Amygdala (tissue), 56 donors: ENCODE measurements around the gene C5orf22.
"Not testable (repeated sequence)": the region's sequence is repeated elsewhere in the genome, so short reads cannot be mapped to it uniquely, and the experiment has no call there.

Experiments used
- DNase-seq, 56 donors: peaks; one replicate each; lab custom pipeline; 2025; lab: John Stamatoyannopoulos, UW

Gene C5orf22

DNA sequence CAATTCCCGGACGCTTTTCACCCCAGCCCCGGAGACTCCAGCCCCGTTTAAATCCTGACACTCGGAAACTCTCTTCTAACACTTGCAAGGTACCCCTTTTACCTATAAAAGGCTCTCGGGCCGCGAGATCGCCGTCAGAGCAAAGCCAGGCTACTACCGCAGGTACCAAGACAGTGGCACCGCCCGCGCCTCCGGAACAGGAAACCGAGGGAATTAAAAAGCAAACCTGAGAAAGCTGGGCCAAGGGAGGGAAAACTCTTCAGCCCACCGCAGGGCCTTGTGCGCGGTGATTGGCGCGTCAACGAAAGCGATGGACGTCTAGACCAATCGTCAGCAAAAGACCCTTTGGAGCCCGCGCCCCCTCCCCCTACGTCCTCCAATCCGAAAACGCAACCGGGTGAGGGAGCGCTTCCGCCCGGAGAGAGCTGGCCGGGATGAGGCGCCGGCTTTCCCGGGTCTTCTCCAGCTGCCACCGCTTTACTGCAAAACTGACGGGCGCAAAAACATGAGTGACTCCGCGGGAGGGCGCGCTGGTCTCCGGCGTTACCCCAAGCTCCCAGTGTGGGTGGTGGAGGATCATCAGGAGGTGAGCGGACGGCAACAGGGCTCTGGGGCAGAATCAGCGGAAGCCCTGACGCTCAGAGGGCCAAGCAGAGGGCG lies at the start of gene C5orf22, which contains the start of gene DROSHA:
Gene C5orf22, plus strand, starts transcription at position 414 of the 660 bp plus-strand sequence. Its CDS starts 92 bp downstream, at position 506.
Gene DROSHA, minus strand, starts transcription at position 206 of the 660 bp plus-strand sequence. CDS start 3,034 bp downstream, outside the sequence.
- DNase-seq = peak; percentile 65 to 96 (median 91)

DNA sequence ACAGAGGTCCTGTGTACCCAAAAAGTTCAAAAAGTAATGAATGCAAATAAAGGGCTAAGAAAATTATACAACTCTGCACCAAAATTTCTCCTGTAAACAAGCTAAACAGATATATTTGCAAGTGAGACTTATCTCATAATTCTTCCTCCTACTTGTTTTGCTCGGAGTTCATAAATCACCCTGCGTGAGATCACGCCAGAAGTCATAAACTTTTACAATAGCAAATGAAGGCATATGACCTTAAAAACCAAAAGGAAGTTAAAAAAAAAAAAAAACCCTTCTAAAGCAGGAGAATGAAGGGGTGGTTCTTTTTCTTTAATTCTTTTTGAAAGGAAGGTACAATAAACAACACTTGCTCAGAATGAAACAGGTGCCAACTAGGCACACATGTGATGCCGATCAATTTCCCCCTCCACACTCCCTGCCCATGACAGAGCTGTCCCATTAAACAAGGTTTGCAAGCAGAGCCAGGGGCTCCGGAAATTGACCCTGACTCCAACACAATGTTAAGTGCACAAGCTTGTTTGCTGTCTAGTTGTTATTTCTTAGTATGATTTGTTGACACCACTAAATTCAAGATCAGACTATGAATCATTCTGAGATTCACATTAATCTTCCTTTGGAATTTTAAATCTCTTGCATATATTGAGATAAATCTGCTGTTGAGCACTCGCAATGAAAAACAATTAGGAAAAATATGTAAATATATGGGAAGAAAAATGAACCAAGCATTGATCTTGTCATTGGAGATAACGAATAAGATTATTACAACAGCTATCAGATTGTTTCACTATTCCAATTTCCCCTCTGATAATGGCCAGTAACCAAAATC lies 46.5 kb upstream of the C5orf22 start:
- DNase-seq = no peak

DNA sequence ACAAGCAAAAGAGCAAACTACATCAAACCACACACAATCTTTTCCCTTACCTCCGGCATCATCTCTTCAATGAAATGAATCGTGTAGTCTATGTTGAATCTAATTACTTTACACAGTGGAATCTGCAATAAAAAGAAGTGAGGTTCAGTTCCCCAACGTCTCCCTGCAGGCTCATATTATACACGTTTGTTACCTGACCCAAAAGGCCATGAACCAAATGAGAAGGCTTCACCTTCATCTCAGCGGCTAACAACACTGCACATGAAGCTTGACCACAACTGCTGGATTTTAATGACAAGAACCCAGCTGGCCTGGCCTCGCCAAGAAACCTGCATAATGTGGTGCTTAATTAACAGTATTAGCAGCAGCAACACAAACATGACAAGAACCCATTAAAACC lies 45.7 kb upstream of the C5orf22 start:
- DNase-seq = no peak

DNA sequence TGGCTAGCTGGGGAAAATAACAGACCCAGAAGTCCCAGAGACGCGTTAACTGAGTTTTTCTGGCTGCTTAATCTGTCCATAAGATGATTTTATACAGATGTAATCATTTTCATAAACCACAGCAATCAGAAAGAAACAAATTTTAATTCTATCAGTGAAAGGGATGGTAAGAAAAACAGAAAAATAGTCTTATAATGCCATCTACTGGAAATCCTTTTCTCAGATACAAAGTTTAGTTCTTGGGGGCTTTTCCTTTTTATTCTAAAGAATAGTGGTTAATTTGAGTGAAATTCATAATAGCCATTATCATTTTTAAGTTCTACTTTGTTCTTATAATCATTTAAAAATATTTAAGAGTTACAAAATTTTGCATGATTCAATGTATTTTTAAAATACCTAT lies 44.6 kb upstream of the C5orf22 start:
- DNase-seq = no peak

DNA sequence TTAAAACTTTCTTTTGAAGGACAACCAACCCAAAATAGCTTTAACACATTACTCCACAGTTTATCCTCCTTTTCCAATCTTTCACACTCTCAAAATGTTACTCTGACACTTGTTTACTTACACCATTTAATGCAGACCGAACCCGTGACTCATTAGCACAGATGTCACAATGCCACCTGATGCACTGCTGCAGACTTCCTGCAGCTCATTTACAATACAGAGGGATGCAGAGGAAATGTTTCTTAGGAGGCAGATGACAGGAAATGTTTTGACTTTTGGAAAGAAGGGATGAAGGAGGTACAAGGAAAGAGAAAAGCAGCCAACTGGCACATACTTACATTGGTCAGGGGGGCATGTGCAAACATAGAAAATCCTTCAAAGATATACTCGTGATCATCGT lies 39.2 kb upstream of the C5orf22 start:
- peak in 1 of 56 donors; percentile 24 for DNase-seq

DNA sequence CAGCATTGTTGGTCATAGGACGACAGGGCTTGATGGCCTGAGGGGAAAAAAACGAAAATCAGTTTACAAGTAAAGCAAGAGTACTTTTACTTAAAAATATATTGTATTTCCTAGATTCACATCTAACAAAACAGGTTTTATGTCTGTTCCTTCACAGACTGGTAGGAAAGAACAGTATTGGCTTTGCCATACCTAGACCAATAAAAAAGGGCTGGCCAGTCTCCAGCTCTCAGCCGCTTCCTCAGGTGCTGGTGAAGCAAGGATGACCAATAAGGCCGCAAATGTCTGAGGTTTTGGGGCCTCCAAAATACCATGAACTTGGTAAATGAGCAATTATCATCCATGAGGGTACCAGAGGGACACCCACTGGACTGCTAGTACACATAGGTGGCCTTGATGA lies 36.8 kb upstream of the C5orf22 start:
- DNase-seq = no peak

DNA sequence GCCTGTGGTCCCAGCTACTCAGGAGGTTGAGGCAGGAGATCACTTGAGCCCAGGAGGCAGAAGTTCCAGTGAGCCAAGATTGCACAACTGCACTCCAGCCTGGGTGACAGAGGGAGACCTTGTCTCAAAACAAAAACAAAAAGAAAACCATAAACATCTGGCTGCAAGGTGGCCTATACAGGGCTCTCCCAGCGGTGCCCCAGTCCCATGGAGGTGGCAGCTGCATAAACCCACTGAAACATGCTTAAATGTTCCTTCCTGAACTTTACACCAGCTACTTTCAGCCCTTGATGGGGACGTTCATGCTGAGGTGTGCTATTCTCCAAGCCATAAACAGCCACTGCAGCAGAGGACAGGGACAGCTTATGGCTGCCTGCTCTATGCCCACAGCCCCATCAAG lies 35.8 kb upstream of the C5orf22 start:
- DNase-seq = no peak

DNA sequence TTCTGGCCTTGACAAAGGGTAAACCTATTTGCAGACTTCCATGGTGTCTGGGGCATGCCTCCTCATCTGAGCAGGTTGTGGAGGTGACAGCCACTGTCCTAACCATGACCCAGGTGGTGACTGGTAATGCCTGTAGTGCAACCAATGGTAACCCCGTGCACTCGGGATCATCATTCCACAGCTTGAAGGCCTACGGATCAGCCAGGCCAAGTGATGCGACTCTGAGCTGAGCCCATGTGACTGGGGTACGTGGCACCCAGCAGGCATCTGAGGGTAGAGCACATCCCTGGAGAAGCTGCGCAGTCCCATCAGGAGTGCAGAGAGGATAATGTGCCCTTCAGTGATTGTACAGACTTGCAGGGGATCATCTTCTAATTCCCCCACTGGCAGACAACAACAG lies 35.2 kb upstream of the C5orf22 start:
- DNase-seq = no peak

DNA sequence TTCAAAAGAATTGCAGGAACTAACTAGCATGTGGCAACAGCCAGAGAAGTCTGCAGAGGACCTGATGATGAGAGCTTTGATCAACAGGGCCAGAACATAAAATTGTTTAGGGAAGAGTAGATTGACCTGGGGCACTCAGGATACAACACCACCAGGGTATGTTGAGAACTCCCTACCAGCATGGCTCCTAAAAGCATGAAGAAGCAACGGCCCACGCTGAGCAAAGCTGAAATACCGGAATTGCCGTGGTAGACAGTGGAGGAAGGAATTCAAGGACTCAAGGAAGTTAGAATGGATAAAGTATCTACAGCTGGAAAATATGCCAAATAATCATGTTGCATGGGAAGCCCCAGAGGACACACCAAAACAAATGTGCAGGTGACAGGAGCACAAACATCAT lies 31.8 kb upstream of the C5orf22 start:
- no peak for DNase-seq

DNA sequence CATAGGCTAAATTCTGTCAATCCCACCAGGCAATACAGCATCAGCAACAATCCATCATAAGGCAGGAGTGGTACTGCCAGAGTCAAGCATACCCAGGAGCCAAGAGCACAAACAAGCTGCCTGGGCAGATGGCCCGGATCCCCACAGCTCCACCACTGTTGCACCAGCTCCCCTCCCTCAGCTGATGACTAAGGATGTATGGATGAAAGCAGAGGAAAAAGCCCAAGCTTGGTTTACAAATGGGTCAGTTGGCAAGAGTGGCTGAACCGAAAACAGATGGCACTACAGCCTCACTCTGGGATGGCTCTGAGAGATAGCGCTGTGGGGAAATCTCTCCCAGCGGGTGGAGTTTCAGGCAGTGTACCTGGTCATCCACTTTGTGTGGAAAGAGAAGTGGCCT lies 29.6 kb upstream of the C5orf22 start:
- peak in 6 of 56 donors; percentile 4 to 17 (median 12) for DNase-seq

DNA sequence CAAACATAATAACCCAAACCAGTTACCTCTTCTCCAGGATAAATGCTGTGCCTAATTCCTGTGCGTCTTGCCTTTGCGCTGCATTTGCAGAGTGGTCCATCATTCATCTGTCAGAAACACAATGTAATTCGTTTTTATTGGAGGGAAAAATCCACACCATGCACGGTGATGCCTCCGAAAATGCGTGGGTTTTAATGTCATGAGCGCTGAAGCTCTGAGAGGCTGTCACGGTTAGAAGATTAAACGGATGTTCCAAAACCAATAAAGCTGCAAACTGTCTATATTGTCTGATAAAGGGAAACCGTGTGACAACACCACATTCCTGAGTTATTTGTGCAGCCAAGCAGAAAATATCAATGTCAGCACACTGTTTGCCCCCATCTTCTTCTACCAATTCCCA lies 27.6 kb upstream of the C5orf22 start:
- no peak for DNase-seq

DNA sequence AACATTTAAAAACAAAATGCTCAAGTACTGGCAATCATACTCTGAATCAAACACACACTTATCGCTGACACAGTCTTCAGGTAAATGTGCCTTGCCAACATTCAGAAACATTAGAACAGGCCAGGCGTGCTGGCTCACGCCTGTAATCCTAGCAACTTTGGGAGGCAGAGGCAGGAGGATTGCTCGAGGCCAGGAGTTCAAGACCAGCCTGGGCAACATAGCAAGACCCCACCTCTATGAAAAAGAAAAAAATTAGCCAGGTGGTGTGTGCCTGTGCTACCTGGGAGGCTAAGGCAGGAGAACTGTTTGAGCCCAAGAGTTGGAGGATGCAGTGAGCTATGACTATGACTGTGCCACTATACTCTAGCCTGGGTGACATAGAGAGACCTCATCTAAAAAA lies 20.8 kb upstream of the C5orf22 start:
- no peak for DNase-seq

DNA sequence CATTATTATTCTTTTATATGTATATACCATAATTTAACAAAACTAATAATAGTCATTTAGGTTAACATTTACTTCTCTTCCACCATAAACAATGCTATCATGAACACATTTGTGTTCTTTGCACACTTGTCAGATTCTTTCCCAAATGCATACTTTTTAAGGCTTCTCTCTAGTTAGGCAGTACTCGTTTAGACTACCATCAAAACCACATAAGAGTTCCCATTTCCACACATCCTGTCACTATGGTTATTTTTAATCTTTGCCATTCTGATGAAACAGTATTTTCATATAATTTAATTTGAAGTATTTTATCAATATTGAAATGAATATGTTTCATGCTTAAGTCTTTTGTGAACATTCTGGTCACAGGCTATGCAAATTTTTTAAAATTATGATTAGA lies 15.3 kb upstream of the C5orf22 start:
- no peak for DNase-seq

DNA sequence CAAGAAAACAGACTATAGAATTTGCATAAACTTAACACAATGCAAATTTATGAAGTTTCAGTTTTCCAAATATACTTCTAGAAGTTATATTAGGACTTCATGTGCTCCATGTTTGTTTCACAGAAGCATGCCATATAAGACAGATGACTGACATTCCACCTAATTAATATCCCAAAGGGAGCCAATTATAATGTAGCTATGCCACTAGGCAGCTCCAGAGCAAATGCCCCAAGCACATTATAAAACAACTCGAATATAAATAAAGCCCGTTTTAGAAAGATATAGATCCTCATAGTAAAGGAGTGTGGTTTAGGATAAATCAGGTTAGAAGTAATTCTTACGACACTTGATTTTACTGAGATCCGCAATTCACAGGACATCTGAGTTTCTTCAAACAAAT lies 9.1 kb upstream of the C5orf22 start:
- DNase-seq = no peak

DNA sequence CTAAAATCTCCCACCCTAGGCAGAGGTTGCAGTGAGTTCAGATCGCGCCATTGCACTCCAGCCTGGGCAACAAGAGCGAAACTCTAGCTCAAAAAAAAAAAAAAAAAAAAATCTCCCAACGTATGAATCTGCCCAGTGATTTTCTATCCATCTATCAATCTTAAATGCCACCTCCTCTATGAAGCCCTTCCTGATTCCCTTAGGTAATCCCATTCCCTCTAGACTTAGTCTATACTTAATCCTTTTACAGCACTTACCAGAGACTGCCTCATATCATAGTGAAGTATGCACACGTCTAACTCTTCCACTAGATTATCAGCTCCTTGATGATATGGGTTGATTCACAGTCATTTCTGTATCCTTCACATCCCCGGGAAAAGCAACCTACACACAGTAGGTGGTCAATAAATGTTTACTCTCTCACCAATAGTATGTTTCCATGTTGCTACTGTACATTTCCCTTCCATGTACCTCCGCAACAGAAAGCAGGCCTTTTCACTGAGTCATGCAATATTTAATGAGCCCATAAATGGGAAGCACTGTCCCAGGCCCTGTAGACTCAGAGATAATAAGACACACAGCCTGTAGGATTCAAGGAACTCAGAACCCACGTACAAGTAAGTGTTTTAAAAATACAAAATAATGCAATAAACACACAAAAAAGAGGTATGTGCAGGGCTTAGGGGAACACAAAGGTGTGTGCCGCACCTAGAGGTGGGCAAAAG lies 1.4 kb upstream of the C5orf22 start:
- no peak for DNase-seq

DNA sequence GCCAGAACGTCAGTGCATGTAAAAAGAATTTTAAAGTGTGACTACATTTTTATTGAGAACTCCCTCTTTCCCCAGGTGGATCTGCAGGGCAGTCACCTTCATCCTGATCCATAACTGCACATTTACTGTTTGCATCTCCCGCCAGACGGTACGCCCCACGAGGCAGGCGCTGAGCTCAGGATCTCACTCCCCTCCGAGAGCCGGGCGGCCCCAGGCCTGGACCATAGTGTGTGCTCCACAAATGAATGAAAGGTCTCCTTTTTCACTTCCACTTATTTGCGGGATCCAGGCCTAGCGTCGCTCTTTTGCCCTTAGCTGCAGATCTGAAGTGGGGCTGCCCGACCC lies 586 bp upstream of the C5orf22 start:
- DNase-seq = peak in 14 of 56 donors; percentile 8 to 61 (median 30)

DNA sequence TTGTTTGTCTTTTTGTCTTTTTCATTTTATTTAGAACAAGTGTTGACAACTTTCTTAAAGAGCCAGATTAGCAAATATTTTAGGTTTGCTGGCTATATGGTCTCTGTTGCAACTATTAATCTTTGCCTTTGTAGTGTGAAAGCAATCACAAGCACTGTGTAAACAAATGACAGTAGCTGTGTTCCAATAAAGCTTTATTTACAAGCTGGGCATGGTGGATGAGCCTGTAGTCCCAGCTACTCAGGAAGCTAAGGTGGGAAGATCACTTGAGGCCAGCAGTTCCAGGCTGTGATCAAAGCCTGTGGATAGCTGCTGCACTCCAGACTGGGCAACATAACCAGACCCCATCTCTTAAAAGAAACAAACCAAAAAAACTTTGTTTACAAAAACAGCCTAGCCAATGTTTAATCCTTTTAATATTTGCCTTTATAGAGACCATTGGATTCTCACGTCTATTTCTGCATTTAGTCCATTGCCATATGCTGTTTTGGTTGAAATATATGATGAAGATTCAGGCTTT lies 2.5 kb downstream of the C5orf22 start:
- no peak for DNase-seq

DNA sequence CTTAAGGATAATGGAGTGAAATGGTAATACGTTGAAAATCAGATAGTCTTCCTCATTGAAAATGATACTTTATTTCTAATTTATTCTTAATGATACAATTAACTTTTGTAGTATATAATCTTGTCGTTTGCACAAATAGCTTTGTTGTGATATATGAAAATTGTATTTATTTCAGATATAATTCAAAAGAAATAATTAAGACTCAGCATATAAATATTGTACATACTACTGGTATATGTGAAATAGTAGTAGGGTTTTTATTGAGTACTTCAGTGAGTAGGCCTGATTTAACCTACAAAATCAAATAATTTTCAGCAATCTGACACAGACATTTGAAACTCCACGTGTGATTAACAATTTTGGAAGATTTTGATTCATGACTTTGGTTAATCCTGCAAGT lies 4.8 kb downstream of the C5orf22 start:
- no peak for DNase-seq

DNA sequence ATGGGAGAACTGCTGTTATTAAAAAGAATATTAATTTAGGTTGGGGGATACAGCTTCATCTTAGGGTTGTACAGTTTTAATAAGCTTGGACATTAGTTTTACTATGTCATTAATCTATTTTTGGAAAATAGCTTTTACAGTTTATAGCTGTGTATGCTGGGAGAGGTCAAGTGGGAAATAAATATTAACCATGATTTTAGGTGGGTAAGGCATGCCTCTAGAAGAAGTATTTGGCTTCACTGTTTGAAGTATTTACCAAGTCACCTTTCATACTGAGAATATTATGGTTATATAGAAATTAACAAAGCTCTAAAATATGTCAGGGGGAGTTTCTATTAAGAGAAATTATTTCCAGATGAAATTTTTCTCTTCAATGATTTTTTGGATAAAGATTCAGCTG lies 5.2 kb downstream of the C5orf22 start:
- no peak for DNase-seq

DNA sequence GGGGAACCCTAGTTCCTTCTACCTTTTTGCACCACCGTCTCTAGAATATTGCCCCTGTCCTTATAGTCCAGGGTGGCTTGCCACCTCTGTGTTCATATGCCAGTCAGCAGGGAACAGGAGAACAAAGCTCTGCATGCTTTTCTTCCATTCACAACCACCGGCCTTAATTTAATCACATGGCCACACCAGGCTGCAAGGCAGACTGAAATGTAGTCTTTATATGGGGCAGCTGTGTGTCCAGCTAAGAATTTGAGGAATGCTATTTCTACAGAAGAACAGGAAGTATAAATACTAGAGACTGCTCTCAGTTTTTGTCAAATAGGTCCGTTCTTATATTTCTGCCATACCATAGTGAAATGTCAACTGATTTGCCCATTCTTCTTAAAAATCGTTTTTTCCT lies 5.8 kb downstream of the C5orf22 start:
- no peak for DNase-seq

DNA sequence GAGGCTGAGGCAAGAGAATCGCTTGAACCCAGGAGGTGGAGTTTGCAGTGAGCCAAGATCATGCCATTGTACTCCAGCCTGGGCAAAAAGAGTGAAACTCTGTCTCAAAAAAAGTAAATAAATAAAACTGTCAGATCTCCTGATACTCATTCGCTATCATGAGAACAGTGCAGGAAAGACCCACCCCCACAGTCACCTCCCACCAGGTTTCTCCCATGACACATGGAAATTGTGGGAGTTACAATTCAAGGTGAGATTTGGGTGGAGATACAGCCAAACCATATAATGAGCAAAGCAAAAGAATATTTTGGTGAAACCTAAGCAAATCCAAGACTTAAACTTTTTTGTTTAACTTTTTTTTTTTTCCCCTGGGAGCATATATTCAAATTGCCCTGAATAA lies 17.0 kb downstream of the C5orf22 start:
- DNase-seq = not testable (repeated sequence)
